Retinal pigment epithelial cell (primary cell): ENCODE results near the gene HTRA3.

ENCODE experiments used
- DNase-seq: peaks from one replicate; pipeline ENCODE4 v3.0.0-alpha.2; 2010; ENCODE audit warnings: low read depth
- H3K4me3 ChIP-seq: 2 replicates; pipeline ENCODE4 v1.5.1; 2011; ENCODE audit warnings: mild to moderate bottlenecking, low read length, control low read depth, moderate library complexity
- CTCF ChIP-seq: conservative IDR thresholded peaks from 2 replicates; pipeline ENCODE4 v1.5.1; 2011; ENCODE audit warnings: low read depth, low read length, control low read depth, inconsistent platforms

Gene HTRA3

GRCh38 chr4:8269535-8270417 is at the start of gene HTRA3:
HTRA3 (plus strand) TSS chr4:8269754; CDS start chr4:8269969, 215 bp downstream.
- no peak for DNase-seq
- no peak within 1 kb of the TSS for H3K4me3 ChIP-seq
- no peak for TF ChIP-seq CTCF

- TF ChIP-seq CTCF, result no peak
- no peak for DNase-seq
- no peak overlapping the region for H3K4me3 ChIP-seq
Observed at GRCh38 chr4:8220661-8221450, 48.7 kb upstream of the HTRA3 start.

GRCh38 chr4:8221476-8221875 is 48.1 kb upstream of the HTRA3 start:
- no peak overlapping the region for H3K4me3 ChIP-seq
- DNase-seq, result no peak
- no peak for TF ChIP-seq CTCF

GRCh38 chr4:8221985-8222384 is 47.6 kb upstream of the HTRA3 start:
- no peak for DNase-seq
- no peak overlapping the region for H3K4me3 ChIP-seq
- no peak for TF ChIP-seq CTCF

GRCh38 chr4:8222609-8223388 is 46.8 kb upstream of the HTRA3 start:
- DNase-seq, result no peak
- no peak for TF ChIP-seq CTCF
- no peak overlapping the region for H3K4me3 ChIP-seq

GRCh38 chr4:8224267-8224974 is 45.1 kb upstream of the HTRA3 start:
- H3K4me3 ChIP-seq, result no peak overlapping the region
- TF ChIP-seq CTCF, result no peak

More at GRCh38 chr4:8224267-8224974, 45.1 kb upstream of the HTRA3 start:
- DNase-seq, result no peak
